ENCODE measurements around the gene TAOK1. TPM values are rescaled to one million over a fixed set of nuclear protein-coding genes. Genes with fewer than 3 reads are reported as not detected.

Gene TAOK1
- polyA plus RNA-seq, 2 donors = 5.4 to 7.9 TPM

DNA sequence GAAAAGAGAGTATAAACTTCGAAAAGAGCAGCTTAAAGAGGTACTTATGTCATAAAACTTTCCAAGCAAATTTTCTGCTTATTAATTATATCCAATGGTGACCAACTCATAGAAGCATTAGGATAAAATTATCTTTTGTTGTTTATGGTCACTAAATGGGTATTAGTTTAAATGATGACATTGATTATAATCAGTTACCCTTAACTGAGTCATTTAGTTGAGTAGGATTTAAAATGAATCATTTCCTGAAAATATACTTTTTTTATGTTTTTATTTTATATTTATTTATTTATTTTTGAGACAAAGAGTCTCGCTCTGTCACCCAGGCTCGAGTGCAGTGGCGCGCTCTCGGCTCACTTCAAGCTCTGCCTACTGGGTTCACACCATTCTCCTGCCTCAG, 120.8 kb downstream of the TAOK1 start:
- Histone ChIP-seq H3K27ac (ENCODE audit: low read depth in 2 of 2, low read length in 1 of 2) (no peak overlapping the region), H3K4me1 (ENCODE audit: control insufficient read depth in 2 of 2, insufficient read depth in 2 of 2, low read length in 1 of 2) (no peaks in the 10 kb centered on the region), H3K4me3 (ENCODE audit: low read depth in 1 of 2, low read length in 2 of 2) (no peak overlapping the region), H3K9me3 (ENCODE audit: control insufficient read depth in 2 of 2, insufficient read depth in 1 of 2, low read depth in 1 of 2, low read length in 1 of 2) (no peaks in the 10 kb centered on the region), H3K36me3 (ENCODE audit: control insufficient read depth in 2 of 2, insufficient read depth in 2 of 2, low read length in 1 of 2) (peaks cover 0 to 7% of the 10 kb centered on the region in 2 donors), H3K27me3 (ENCODE audit: control insufficient read depth in 1 of 2, insufficient read depth in 2 of 2, low read length in 2 of 2) (no peaks in the 10 kb centered on the region)
- 98 to 99% methylated on average over 6 of the region's 6 CpGs for WGBS, 2 donors

DNA sequence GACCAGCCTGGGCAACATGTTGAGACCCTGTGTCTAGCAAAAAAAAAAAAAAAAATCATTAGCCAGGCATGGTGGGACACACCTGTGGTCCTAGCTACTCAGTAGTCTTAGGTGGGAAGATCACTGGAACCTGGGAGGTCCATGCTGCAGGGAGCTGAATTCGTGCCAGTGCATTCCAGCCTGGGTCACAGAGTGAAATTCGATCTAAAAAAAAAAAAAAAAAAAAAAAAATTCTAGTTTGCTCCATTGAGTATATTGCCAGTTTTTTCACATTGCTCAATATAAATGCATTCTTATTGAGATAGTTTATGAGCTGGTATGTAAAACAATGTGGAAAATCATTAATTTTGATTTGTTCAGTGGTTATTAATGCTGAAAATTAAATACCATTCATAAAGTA, 124.6 kb downstream of the TAOK1 start:
- Histone ChIP-seq H3K36me3 (ENCODE audit: control insufficient read depth in 2 of 2, insufficient read depth in 2 of 2, low read length in 1 of 2) (peaks cover 12% of the 10 kb centered on the region in 2 donors), H3K4me1 (ENCODE audit: control insufficient read depth in 2 of 2, insufficient read depth in 2 of 2, low read length in 1 of 2) (no peaks in the 10 kb centered on the region), H3K4me3 (ENCODE audit: low read depth in 1 of 2, low read length in 2 of 2) (no peak overlapping the region), H3K27me3 (ENCODE audit: control insufficient read depth in 1 of 2, insufficient read depth in 2 of 2, low read length in 2 of 2) (no peaks in the 10 kb centered on the region), H3K27ac (ENCODE audit: low read depth in 2 of 2, low read length in 1 of 2) (no peak overlapping the region), H3K9me3 (ENCODE audit: control insufficient read depth in 2 of 2, insufficient read depth in 1 of 2, low read depth in 1 of 2, low read length in 1 of 2) (no peaks in the 10 kb centered on the region)
- WGBS, 2 donors = 59 to 80% methylated on average over 2 of the region's 2 CpGs

DNA sequence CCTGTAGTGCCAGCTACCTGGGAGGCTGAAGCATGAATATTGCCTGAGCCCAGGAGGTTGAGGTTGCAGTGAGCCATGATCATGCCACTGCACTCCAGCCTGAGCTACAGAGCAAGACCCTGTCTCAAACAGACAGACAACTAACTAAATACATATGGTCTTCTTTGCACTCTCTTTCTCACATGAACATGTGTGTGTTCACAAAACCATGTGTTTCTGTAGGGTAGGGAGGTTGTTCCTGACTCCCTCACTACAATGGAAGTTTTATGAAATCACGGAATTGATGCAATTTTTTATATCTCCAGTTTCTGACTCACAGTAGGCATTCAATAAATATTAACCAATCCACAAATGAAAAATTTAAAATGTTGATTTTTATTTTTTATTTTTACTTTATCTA, 128.2 kb downstream of the TAOK1 start:
- no peaks in the 10 kb centered on the region for H3K4me1 ChIP-seq (ENCODE audit: control insufficient read depth in 2 of 2, insufficient read depth in 2 of 2, low read length in 1 of 2)
- H3K27me3 ChIP-seq (ENCODE audit: control insufficient read depth in 1 of 2, insufficient read depth in 2 of 2, low read length in 2 of 2) = no peaks in the 10 kb centered on the region
- H3K9me3 ChIP-seq (ENCODE audit: control insufficient read depth in 2 of 2, insufficient read depth in 1 of 2, low read depth in 1 of 2, low read length in 1 of 2) = no peaks in the 10 kb centered on the region
- WGBS, 2 donors = 100% methylated on average over 1 of the region's 1 CpG
- H3K4me3 ChIP-seq (ENCODE audit: low read depth in 1 of 2, low read length in 2 of 2) = no peak overlapping the region
- no peak overlapping the region for H3K27ac ChIP-seq (ENCODE audit: low read depth in 2 of 2, low read length in 1 of 2)
- peaks cover 9 to 12% of the 10 kb centered on the region in 2 donors for H3K36me3 ChIP-seq (ENCODE audit: control insufficient read depth in 2 of 2, insufficient read depth in 2 of 2, low read length in 1 of 2)

DNA sequence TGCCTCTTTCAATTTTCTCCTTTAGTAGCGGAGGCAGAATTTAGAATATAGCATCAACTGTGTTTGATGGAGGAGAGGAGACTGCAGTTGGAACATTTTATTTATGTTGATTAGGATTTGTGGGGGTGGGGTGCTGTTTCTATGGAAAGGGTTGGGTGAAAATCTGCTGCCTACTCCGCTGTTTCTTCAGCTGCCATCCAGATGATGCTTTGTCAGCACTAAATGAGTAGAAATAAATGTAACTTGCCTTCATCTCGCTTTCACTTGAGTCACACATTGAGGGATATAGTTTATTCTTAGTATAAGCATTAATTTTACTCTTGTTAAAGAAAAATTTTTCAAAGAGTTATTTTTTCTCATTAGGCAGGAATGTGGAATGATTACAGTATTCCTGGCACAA, 134.5 kb downstream of the TAOK1 start:
- Histone ChIP-seq H3K4me3 (ENCODE audit: low read depth in 1 of 2, low read length in 2 of 2) (no peak overlapping the region), H3K36me3 (ENCODE audit: control insufficient read depth in 2 of 2, insufficient read depth in 2 of 2, low read length in 1 of 2) (peaks cover 3% of the 10 kb centered on the region in 2 donors), H3K27me3 (ENCODE audit: control insufficient read depth in 1 of 2, insufficient read depth in 2 of 2, low read length in 2 of 2) (no peaks in the 10 kb centered on the region), H3K4me1 (ENCODE audit: control insufficient read depth in 2 of 2, insufficient read depth in 2 of 2, low read length in 1 of 2) (no peaks in the 10 kb centered on the region), H3K9me3 (ENCODE audit: control insufficient read depth in 2 of 2, insufficient read depth in 1 of 2, low read depth in 1 of 2, low read length in 1 of 2) (no peaks in the 10 kb centered on the region), H3K27ac (ENCODE audit: low read depth in 2 of 2, low read length in 1 of 2) (no peak overlapping the region)
- WGBS, 2 donors = 91 to 96% methylated on average over 3 of the region's 3 CpGs

DNA sequence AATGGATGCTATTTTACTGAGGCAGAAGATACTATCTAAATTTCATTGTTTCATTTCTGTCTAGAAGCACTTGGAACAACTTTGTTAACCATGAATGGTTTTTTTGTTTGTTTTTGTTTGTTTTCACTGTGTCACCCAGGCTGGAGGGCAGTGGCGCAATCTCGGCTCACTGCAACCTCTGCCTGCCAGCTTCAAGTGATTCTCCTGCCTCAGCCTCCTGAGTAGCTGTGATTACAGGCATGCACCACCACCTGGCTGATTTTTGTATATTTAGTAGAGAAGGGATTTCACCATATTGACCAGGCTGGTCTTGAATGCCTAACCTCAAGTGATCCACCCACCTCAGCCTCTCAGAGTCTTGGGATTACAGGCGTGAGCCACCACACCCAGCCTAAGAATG, 136.2 kb downstream of the TAOK1 start:
- H3K4me1 ChIP-seq (ENCODE audit: control insufficient read depth in 2 of 2, insufficient read depth in 2 of 2, low read length in 1 of 2) = no peaks in the 10 kb centered on the region
- peaks cover 3% of the 10 kb centered on the region in 2 donors for H3K36me3 ChIP-seq (ENCODE audit: control insufficient read depth in 2 of 2, insufficient read depth in 2 of 2, low read length in 1 of 2)
- 89 to 91% methylated on average over 3 of the region's 3 CpGs for WGBS, 2 donors
- no peaks in the 10 kb centered on the region for H3K27me3 ChIP-seq (ENCODE audit: control insufficient read depth in 1 of 2, insufficient read depth in 2 of 2, low read length in 2 of 2)
- no peaks in the 10 kb centered on the region for H3K9me3 ChIP-seq (ENCODE audit: control insufficient read depth in 2 of 2, insufficient read depth in 1 of 2, low read depth in 1 of 2, low read length in 1 of 2)
- no peak overlapping the region for H3K4me3 ChIP-seq (ENCODE audit: low read depth in 1 of 2, low read length in 2 of 2)
- no peak overlapping the region for H3K27ac ChIP-seq (ENCODE audit: low read depth in 2 of 2, low read length in 1 of 2)

- no peak overlapping the region for H3K4me3 ChIP-seq (ENCODE audit: low read depth in 1 of 2, low read length in 2 of 2)
- WGBS, 2 donors = 89 to 92% methylated on average over 8 of the region's 8 CpGs
- H3K9me3 ChIP-seq (ENCODE audit: control insufficient read depth in 2 of 2, insufficient read depth in 1 of 2, low read depth in 1 of 2, low read length in 1 of 2) = no peaks in the 10 kb centered on the region
- no peaks in the 10 kb centered on the region for H3K36me3 ChIP-seq (ENCODE audit: control insufficient read depth in 2 of 2, insufficient read depth in 2 of 2, low read length in 1 of 2)
- H3K27me3 ChIP-seq (ENCODE audit: control insufficient read depth in 1 of 2, insufficient read depth in 2 of 2, low read length in 2 of 2) = no peaks in the 10 kb centered on the region
- no peaks in the 10 kb centered on the region for H3K4me1 ChIP-seq (ENCODE audit: control insufficient read depth in 2 of 2, insufficient read depth in 2 of 2, low read length in 1 of 2)
- no peak overlapping the region for H3K27ac ChIP-seq (ENCODE audit: low read depth in 2 of 2, low read length in 1 of 2)
Measured at GRCh38 chr17:29533976-29534375, 143.8 kb downstream of the TAOK1 start.

DNA sequence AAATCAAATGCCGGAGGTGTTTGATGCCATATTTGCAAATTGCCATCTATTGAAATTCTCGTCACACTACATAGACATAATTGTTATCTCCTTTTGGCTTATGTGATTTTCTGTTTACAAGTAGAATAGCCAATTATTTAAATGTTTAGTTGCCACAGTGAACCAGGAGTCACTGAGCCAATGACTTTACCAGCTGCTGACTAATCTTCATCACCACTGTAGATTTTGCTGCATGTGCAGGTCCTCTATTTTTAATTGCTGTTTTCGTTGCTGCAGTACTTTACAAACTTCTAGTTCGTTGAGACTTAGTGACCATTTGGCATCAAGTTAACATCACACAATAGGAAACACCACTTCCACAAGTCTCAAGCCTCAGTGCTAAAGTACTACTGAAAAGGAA, 153.9 kb downstream of the TAOK1 start:
- WGBS, 2 donors = 84 to 88% methylated on average over 4 of the region's 4 CpGs
- Histone ChIP-seq H3K27ac (ENCODE audit: low read depth in 2 of 2, low read length in 1 of 2) (no peak overlapping the region), H3K36me3 (ENCODE audit: control insufficient read depth in 2 of 2, insufficient read depth in 2 of 2, low read length in 1 of 2) (peaks cover 0 to 9% of the 10 kb centered on the region in 2 donors), H3K4me1 (ENCODE audit: control insufficient read depth in 2 of 2, insufficient read depth in 2 of 2, low read length in 1 of 2) (no peaks in the 10 kb centered on the region), H3K9me3 (ENCODE audit: control insufficient read depth in 2 of 2, insufficient read depth in 1 of 2, low read depth in 1 of 2, low read length in 1 of 2) (no peaks in the 10 kb centered on the region), H3K4me3 (ENCODE audit: low read depth in 1 of 2, low read length in 2 of 2) (no peak overlapping the region), H3K27me3 (ENCODE audit: control insufficient read depth in 1 of 2, insufficient read depth in 2 of 2, low read length in 2 of 2) (no peaks in the 10 kb centered on the region)

DNA sequence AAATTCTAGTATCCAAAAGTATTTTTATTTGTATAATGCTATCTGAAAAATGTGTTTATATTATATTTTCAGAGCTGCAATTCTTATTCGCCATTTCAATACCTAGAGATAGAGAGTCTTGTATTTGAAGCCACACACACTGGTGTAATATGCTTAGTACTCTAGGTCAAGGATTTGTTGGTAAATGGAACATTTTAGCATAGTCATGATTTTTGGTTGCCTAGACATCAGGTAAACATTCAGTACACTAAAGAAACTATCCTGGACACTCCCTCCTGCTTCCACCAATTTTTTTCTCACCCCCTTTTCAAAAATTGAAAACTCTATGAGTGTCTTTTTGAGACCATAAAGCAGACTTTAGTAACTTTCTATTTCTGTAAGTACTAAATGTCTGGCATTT, 155.9 kb downstream of the TAOK1 start:
- H3K27ac ChIP-seq (ENCODE audit: low read depth in 2 of 2, low read length in 1 of 2) = no peak overlapping the region

DNA sequence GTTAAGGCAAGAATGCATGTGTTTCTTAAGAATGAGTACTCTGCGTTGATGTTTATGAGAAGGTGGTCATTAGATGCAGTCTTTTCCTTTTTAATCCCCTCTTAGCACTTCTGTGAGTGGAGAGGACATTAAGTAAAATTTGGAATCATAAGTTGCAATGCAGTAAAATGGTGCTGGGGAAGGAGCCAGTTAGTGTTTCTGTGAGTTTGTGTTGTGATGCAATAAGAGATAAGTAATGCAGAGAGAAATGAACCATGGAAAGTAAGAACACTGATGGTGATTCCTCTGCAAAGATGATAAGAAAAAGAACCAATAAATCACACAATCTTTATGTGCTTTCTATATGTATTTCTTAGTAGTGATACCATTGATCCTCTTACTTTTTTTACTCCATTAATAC, 156.7 kb downstream of the TAOK1 start:
- Histone ChIP-seq H3K36me3 (ENCODE audit: control insufficient read depth in 2 of 2, insufficient read depth in 2 of 2, low read length in 1 of 2) (peaks cover 0 to 9% of the 10 kb centered on the region in 2 donors), H3K27me3 (ENCODE audit: control insufficient read depth in 1 of 2, insufficient read depth in 2 of 2, low read length in 2 of 2) (no peaks in the 10 kb centered on the region), H3K4me1 (ENCODE audit: control insufficient read depth in 2 of 2, insufficient read depth in 2 of 2, low read length in 1 of 2) (no peaks in the 10 kb centered on the region), H3K4me3 (ENCODE audit: low read depth in 1 of 2, low read length in 2 of 2) (no peak overlapping the region), H3K27ac (ENCODE audit: low read depth in 2 of 2, low read length in 1 of 2) (no peak overlapping the region), H3K9me3 (ENCODE audit: control insufficient read depth in 2 of 2, insufficient read depth in 1 of 2, low read depth in 1 of 2, low read length in 1 of 2) (no peaks in the 10 kb centered on the region)
- 90 to 92% methylated on average over 1 of the region's 1 CpG for WGBS, 2 donors

More for the DNA sequence above, 155.9 kb downstream of the TAOK1 start:
- Histone ChIP-seq H3K4me3 (ENCODE audit: low read depth in 1 of 2, low read length in 2 of 2) (no peak overlapping the region), H3K36me3 (ENCODE audit: control insufficient read depth in 2 of 2, insufficient read depth in 2 of 2, low read length in 1 of 2) (peaks cover 0 to 9% of the 10 kb centered on the region in 2 donors), H3K27me3 (ENCODE audit: control insufficient read depth in 1 of 2, insufficient read depth in 2 of 2, low read length in 2 of 2) (no peaks in the 10 kb centered on the region), H3K4me1 (ENCODE audit: control insufficient read depth in 2 of 2, insufficient read depth in 2 of 2, low read length in 1 of 2) (no peaks in the 10 kb centered on the region), H3K9me3 (ENCODE audit: control insufficient read depth in 2 of 2, insufficient read depth in 1 of 2, low read depth in 1 of 2, low read length in 1 of 2) (no peaks in the 10 kb centered on the region)
- 84 to 89% methylated on average over 1 of the region's 1 CpG for WGBS, 2 donors

GRCh38 chr17:29549177-29549923, 159.2 kb downstream of the TAOK1 start:
- H3K4me1 ChIP-seq (ENCODE audit: control insufficient read depth in 2 of 2, insufficient read depth in 2 of 2, low read length in 1 of 2) = no peaks in the 10 kb centered on the region
- WGBS, 2 donors = 31 to 32% methylated on average over 5 of the region's 5 CpGs
- no peaks in the 10 kb centered on the region for H3K36me3 ChIP-seq (ENCODE audit: control insufficient read depth in 2 of 2, insufficient read depth in 2 of 2, low read length in 1 of 2)
- no peaks in the 10 kb centered on the region for H3K27me3 ChIP-seq (ENCODE audit: control insufficient read depth in 1 of 2, insufficient read depth in 2 of 2, low read length in 2 of 2)
- no peak overlapping the region for H3K4me3 ChIP-seq (ENCODE audit: low read depth in 1 of 2, low read length in 2 of 2)
- H3K27ac ChIP-seq (ENCODE audit: low read depth in 2 of 2, low read length in 1 of 2) = no peak overlapping the region
- no peaks in the 10 kb centered on the region for H3K9me3 ChIP-seq (ENCODE audit: control insufficient read depth in 2 of 2, insufficient read depth in 1 of 2, low read depth in 1 of 2, low read length in 1 of 2)
